Left lung (tissue), 10 donors: ENCODE data around the gene AHDC1. TPM values are rescaled to one million over a fixed set of nuclear protein-coding genes. Genes with fewer than 3 reads are reported as not detected.

ENCODE experiments used
- ATAC-seq: fragments of 200-7000 bp; cut with Tn5 transposase; one replicate; pipeline ENCODE4 v1.9.1; 2020; ENCODE audit warnings: moderate library complexity
- DNase-seq, 4 donors: peaks; one replicate each; pipeline ENCODE4 v3.0.0-alpha.2; 2013 to 2020
- H3K27ac ChIP-seq, 2 donors: fragments of 200-600 bp; sonication (generic) in 1 of 2; one replicate each; pipeline versions ENCODE4 v1.5.0 to v1.8.0; 2020 to 2021
- H3K27me3 ChIP-seq, 2 donors: fragments of 200-600 bp; sonication (generic) in 1 of 2; one replicate each; pipeline versions ENCODE4 v1.5.0 to v1.8.0; 2020 to 2021
- H3K36me3 ChIP-seq, 2 donors: fragments of 200-600 bp; sonication (generic) in 1 of 2; one replicate each; pipeline versions ENCODE4 v1.5.0 to v1.8.0; 2020 to 2021
- H3K4me1 ChIP-seq, 2 donors: fragments of 200-600 bp; one replicate each; pipeline ENCODE4 v1.8.0; 2021
- H3K4me3 ChIP-seq, 2 donors: fragments of 200-600 bp; sonication (generic) in 1 of 2; one replicate each; pipeline versions ENCODE4 v1.5.0 to v1.8.0; 2020 to 2021; ENCODE audit warnings: mild to moderate bottlenecking in 1 of 2
- H3K9me3 ChIP-seq, 2 donors: fragments of 200-600 bp; sonication (generic) in 1 of 2; one replicate each; pipeline versions ENCODE4 v1.5.0 to v1.8.0; 2020 to 2021
- CTCF ChIP-seq, 2 donors: fragments of 200-600 bp; sonication (generic) in 1 of 2; IDR thresholded peaks; one replicate each; pipeline versions ENCODE4 v1.5.0 to v1.8.0; 2021; ENCODE audit warnings: antibody characterized with exemption in 2 of 2
- intact Hi-C, 2 donors: fragments of 100-400 bp; cut with DNase I; formaldehyde crosslinking; loops; one replicate each; pipeline versions ENCODE4 v1.11.2 to v1.14.2; 2022
- polyA plus RNA-seq, 6 donors: library from polyadenylated mRNA; unstranded; fragments of 120-200 nt; gene quantifications; one replicate each; pipeline ENCODE4 v1.2.1, GENCODE V29; 2013; ENCODE audit not compliant: insufficient read length in 6 of 6
- total RNA-seq, 2 donors: library from RNA; stranded (reverse); fragmentation: NEBNext Ultra II Directional; extraction: Animal tissue kit (Norgen Biotek cat#: 25700); gene quantifications; one replicate each; pipeline ENCODE4 v1.2.1, GENCODE V29; 2021
- donor health status: DM: no; HTN: yes; CAD: no.
- donor health status: DM: no; HTN: no; CAD: no.

The AHDC1 gene
- total and polyA plus RNA-seq, 8 donors: 32.2 to 48.8 (median 41.2) TPM

- DNase-seq (no peak), ATAC-seq (no peak)
- H3K9me3 ChIP-seq: no peaks in the 10 kb centered on the region
- TF ChIP-seq CTCF (IDR thresholded peaks at IDR 0.05): no peak
- peaks cover 60 to 68% of the 10 kb centered on the region in 2 donors for H3K4me1 ChIP-seq
- no peaks in the 10 kb centered on the region for H3K27me3 ChIP-seq
- peak overlapping the region; percentile 30 to 55 for H3K27ac ChIP-seq
- no peak overlapping the region for H3K4me3 ChIP-seq
- intact Hi-C loops: no loop called here
- H3K36me3 ChIP-seq: peaks cover 0 to 5% of the 10 kb centered on the region in 2 donors
These were observed 41.2 kb downstream of the AHDC1 start for GRCh38 chr1:27562534-27563340.

DNA sequence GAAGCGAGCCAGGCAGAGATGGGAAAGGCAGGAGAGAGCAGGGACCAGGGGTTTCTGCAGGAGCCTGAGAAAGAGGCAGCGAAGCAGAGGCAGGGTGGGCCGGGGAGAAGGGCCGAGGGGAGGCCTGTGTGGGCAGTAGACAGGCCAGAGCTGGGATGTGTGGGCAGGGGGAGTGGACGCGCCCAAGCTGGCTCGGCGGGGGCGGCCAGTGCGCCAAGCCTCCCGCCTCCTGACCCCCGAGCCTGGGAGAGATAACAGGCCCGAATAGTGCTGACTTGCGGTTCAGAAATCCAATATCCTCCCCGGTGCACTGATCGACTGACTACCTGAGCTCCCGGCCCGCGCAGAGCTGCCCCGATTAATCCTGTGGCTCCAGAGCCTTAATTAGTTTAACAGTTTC, 41.9 kb downstream of the AHDC1 start:
- intact Hi-C loops: no loop called here
- H3K27me3 ChIP-seq: no peaks in the 10 kb centered on the region
- H3K4me3 ChIP-seq: no peak overlapping the region
- no peak for TF ChIP-seq CTCF (IDR thresholded peaks at IDR 0.05)
- ATAC-seq (no peak), DNase-seq (no peak)
- H3K4me1 ChIP-seq: peaks cover 58 to 68% of the 10 kb centered on the region in 2 donors
- peak overlapping the region; percentile 30 to 55 for H3K27ac ChIP-seq
- H3K9me3 ChIP-seq: no peaks in the 10 kb centered on the region
- H3K36me3 ChIP-seq: peaks cover 0 to 5% of the 10 kb centered on the region in 2 donors

GRCh38 chr1:27561124-27561899, 42.6 kb downstream of the AHDC1 start:
- Histone ChIP-seq H3K9me3 (no peaks in the 10 kb centered on the region), H3K4me3 (no peak overlapping the region), H3K36me3 (peaks cover 0 to 5% of the 10 kb centered on the region in 2 donors), H3K27ac (peak overlapping the region; percentile 30 to 55), H3K4me1 (peaks cover 60 to 70% of the 10 kb centered on the region in 2 donors), H3K27me3 (no peaks in the 10 kb centered on the region)
- ATAC-seq (no peak), DNase-seq (no peak)
- intact Hi-C loops: no loop called here
- TF ChIP-seq CTCF (IDR thresholded peaks at IDR 0.05): no peak

DNA sequence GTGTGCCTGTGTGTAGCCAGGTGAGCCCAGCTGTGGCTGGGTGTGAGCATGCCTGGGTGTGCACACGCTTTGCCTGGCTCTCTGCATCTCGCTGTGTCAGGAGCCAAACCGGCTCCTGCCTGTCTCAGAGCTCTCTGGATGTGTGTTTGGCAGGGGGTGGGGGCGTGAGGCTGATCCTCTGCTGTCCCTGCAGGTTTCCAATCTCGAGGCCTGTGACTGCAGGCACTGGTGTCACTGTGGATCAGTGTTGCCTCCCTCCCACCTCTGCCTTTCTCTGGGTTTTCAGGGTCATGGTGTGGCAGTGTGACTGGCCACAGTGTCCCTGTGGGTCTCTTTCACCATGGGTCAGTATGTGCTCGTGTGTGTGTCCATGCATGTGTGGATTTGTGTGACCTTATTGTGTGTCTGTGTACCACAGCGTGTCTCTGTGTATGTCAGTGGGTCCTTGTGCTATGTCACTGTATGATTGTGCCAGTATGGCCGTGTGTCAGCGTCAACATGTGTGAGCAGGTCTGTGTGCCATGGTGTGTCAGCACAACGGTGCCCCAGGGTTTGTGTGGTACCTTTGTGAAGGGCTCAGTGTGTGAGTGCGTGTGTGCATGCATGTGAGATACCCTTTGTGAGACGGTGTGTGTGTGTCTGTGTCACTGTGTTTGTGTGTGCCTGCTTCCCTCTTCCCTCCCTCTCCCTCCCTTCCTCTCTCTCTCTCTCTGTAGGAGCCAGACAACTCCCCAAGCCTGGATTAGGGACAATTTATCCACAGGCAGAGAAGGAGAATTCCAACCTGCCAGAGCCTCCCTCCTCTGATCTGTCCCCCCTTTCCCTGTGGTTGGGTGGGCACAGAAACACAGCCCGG, 43.4 kb downstream of the AHDC1 start:
- no peak for TF ChIP-seq CTCF (IDR thresholded peaks at IDR 0.05)
- Histone ChIP-seq H3K27ac (peak overlapping the region; percentile 28 to 55), H3K27me3 (no peaks in the 10 kb centered on the region), H3K4me3 (no peak overlapping the region), H3K4me1 (peaks cover 64 to 75% of the 10 kb centered on the region in 2 donors), H3K36me3 (peaks cover 0 to 5% of the 10 kb centered on the region in 2 donors), H3K9me3 (no peaks in the 10 kb centered on the region)
- intact Hi-C loops: no loop called here
- ATAC-seq (no peak), DNase-seq (no peak)
